OCI-LY3 (cell line): Measurements from ENCODE around the gene ZNF526.

Experiments used
- H2AFZ ChIP-seq: fragments of 200-600, 300-600 bp; shearing (Covaris generic); 2 replicates; pipeline ENCODE4 v1.6.0; 2014; ENCODE audit warnings: antibody characterized with exemption, low read depth, low read length
- H3K27ac ChIP-seq: fragments of 200-600, 300-600 bp; sonication (generic); 2 replicates; pipeline ENCODE4 v1.5.1; 2014; ENCODE audit warnings: mild to moderate bottlenecking, low read length, moderate library complexity, mixed read lengths
- H3K27me3 ChIP-seq: fragments of 200-600, 300-600 bp; sonication (generic); 2 replicates; pipeline ENCODE4 v1.6.1; 2014; ENCODE audit warnings: low read depth, low read length, mixed read lengths
- H3K36me3 ChIP-seq: fragments of 200-600, 300-600 bp; sonication (generic); replicated peaks from 2 replicates; pipeline ENCODE3; 2014; ENCODE audit warnings: low read depth, low read length, mixed read lengths
- H3K4me1 ChIP-seq: fragments of 300-600, 200-600 bp; sonication (generic); 2 replicates; pipeline ENCODE4 v1.6.1; 2014; ENCODE audit warnings: low read length, mixed read lengths
- H3K4me2 ChIP-seq: fragments of 200-600, 300-600 bp; sonication (generic); 2 replicates; pipeline ENCODE4 v1.6.1; 2014; ENCODE audit warnings: low read length, mixed read lengths
- H3K4me3 ChIP-seq: fragments of 300-600, 200-600 bp; sonication (generic); 2 replicates; pipeline ENCODE4 v1.5.1; 2014; ENCODE audit warnings: antibody characterized with exemption, mild to moderate bottlenecking, low read length, moderate library complexity
- H3K79me2 ChIP-seq: fragments of 300-600, 200-600 bp; shearing (Covaris generic); 2 replicates; pipeline ENCODE4 v1.6.1; 2014; ENCODE audit warnings: mild to moderate bottlenecking, low read length, mixed read lengths
- H3K9ac ChIP-seq: fragments of 300-600, 200-600 bp; shearing (Covaris generic); 2 replicates; pipeline ENCODE4 v1.6.0; 2014; ENCODE audit warnings: mild to moderate bottlenecking, low read length, moderate library complexity
- H3K9me3 ChIP-seq: fragments of 200-600, 300-600 bp; shearing (Covaris generic); 2 replicates; pipeline ENCODE4 v1.6.1; 2014; ENCODE audit warnings: low read length, mixed read lengths; ENCODE audit not compliant: insufficient read depth
- H4K20me1 ChIP-seq: fragments of 200-600, 300-600 bp; sonication (generic); 2 replicates; pipeline ENCODE4 v1.6.1; 2016; ENCODE audit warnings: low read length, mixed read lengths; ENCODE audit not compliant: insufficient read depth
- CTCF ChIP-seq: fragments of 200-600, 300-600 bp; sonication (generic); IDR thresholded peaks from 2 replicates; pipeline ENCODE4 v1.5.1; 2014; ENCODE audit warnings: antibody characterized with exemption, low read length, low read depth
- EZH2phosphoT487 ChIP-seq: fragments of 200-600 bp; shearing (Covaris generic); IDR thresholded peaks from 2 replicates; pipeline ENCODE4 v1.6.1; 2018; ENCODE audit warnings: antibody characterized with exemption, mixed run types, low read depth

The ZNF526 gene

GRCh38 chr19:42276821-42277220, 56.7 kb downstream of the ZNF526 start:
- no peak overlapping the region for H2AFZ ChIP-seq
- no peak for TF ChIP-seq CTCF
- no peak for TF ChIP-seq EZH2phosphoT487
- H3K4me2 ChIP-seq = peak overlapping the region; percentile 14
- H4K20me1 ChIP-seq = no peaks in the 10 kb centered on the region
- H3K36me3 ChIP-seq = peaks cover 17% of the 10 kb centered on the region
- peak overlapping the region; percentile 26; the same call in 1 of the 2 replicates for H3K27ac ChIP-seq
- H3K79me2 ChIP-seq = peaks cover 7% of the 10 kb centered on the region; the same call in 1 of the 2 replicates
- peaks cover 30% of the 10 kb centered on the region for H3K4me1 ChIP-seq
- no peak overlapping the region for H3K4me3 ChIP-seq
- no peaks in the 10 kb centered on the region for H3K27me3 ChIP-seq
- H3K9me3 ChIP-seq = no peaks in the 10 kb centered on the region
- no peak overlapping the region for H3K9ac ChIP-seq
